Endothelial cell (in vitro differentiated cells): ENCODE data around the gene PRPF8. TPM values are rescaled to one million over a fixed set of nuclear protein-coding genes. Genes with fewer than 3 reads are reported as not detected.
A peak's percentile ranks its signal among the peaks of the same experiment; 100 is the strongest.

ENCODE experiments used
- DNase-seq: peaks from one replicate; pipeline ENCODE4 v3.0.0; 2021; ENCODE audit warnings: low spot score
- H3K27ac Mint-ChIP-seq: one replicate; pipeline ENCODE4 v1.8.0; 2021; ENCODE audit warnings: mixed read lengths, inconsistent platforms; ENCODE audit not compliant: unreplicated experiment
- H3K27me3 Mint-ChIP-seq: one replicate; pipeline ENCODE4 v1.8.0; 2021; ENCODE audit warnings: mild to moderate bottlenecking, moderate library complexity, mixed read lengths, inconsistent platforms; ENCODE audit not compliant: unreplicated experiment
- H3K36me3 Mint-ChIP-seq: one replicate; pipeline ENCODE4 v1.8.0; 2021; ENCODE audit warnings: mild to moderate bottlenecking, low read depth, mixed read lengths, inconsistent platforms; ENCODE audit not compliant: unreplicated experiment
- H3K4me1 Mint-ChIP-seq: one replicate; pipeline ENCODE4 v1.8.0; 2021; ENCODE audit warnings: mild to moderate bottlenecking, mixed read lengths, inconsistent platforms; ENCODE audit not compliant: unreplicated experiment
- H3K4me3 Mint-ChIP-seq: one replicate; pipeline ENCODE4 v1.8.0; 2021; ENCODE audit warnings: mild to moderate bottlenecking, mixed read lengths, inconsistent platforms; ENCODE audit not compliant: unreplicated experiment
- H3K9me3 Mint-ChIP-seq: one replicate; pipeline ENCODE4 v1.8.0; 2021; ENCODE audit warnings: mixed read lengths, inconsistent platforms; ENCODE audit not compliant: unreplicated experiment
- CTCF ChIP-seq: fragments of 200-600 bp; sonication (generic); IDR thresholded peaks from one replicate; pipeline ENCODE4 v1.5.0; 2021; ENCODE audit warnings: antibody characterized with exemption; ENCODE audit not compliant: unreplicated experiment
- total RNA-seq: library from RNA; stranded (reverse); fragmentation: NEBNext Ultra II Directional; extraction: Animal tissue kit (Norgen Biotek cat#: 25700); gene quantifications from one replicate; pipeline ENCODE4 v1.2.1, GENCODE V29; 2021; ENCODE audit not compliant: unreplicated experiment

PRPF8 gene
- total RNA-seq, 1 donor from 2014 or later = 295 TPM

- no peak for DNase-seq
- Mint-ChIP-seq H3K27ac (no peak overlapping the region), H3K27me3 (peaks cover 16% of the 10 kb centered on the region), H3K4me3 (peak overlapping the region; percentile 93), H3K4me1 (peaks cover 25% of the 10 kb centered on the region), H3K36me3 (peaks cover 17% of the 10 kb centered on the region), H3K9me3 (no peaks in the 10 kb centered on the region)
- no peak for TF ChIP-seq CTCF
Observed at GRCh38 chr17:1715803-1716075, 31.1 kb upstream of the PRPF8 start.

- H3K27me3 Mint-ChIP-seq = peaks cover 16% of the 10 kb centered on the region
- DNase-seq = peak; percentile 49
- H3K4me3 Mint-ChIP-seq = peak overlapping the region; percentile 93
- peak overlapping the region; percentile 36 for H3K27ac Mint-ChIP-seq
- no peak for TF ChIP-seq CTCF
- H3K4me1 Mint-ChIP-seq = peaks cover 26% of the 10 kb centered on the region
- no peaks in the 10 kb centered on the region for H3K9me3 Mint-ChIP-seq
- H3K36me3 Mint-ChIP-seq = peaks cover 17% of the 10 kb centered on the region
Observed at GRCh38 chr17:1714980-1715802, 30.5 kb upstream of the PRPF8 start.

GRCh38 chr17:1714427-1714979 is 29.8 kb upstream of the PRPF8 start:
- Mint-ChIP-seq H3K27ac (peak overlapping the region; percentile 70), H3K4me1 (peaks cover 26% of the 10 kb centered on the region), H3K4me3 (peak overlapping the region; percentile 93), H3K36me3 (peaks cover 17% of the 10 kb centered on the region), H3K9me3 (no peaks in the 10 kb centered on the region), H3K27me3 (peaks cover 14% of the 10 kb centered on the region)
- TF ChIP-seq CTCF = no peak
- peak; percentile 90 for DNase-seq

- peak overlapping the region; percentile 93 for H3K4me3 Mint-ChIP-seq
- H3K36me3 Mint-ChIP-seq = peaks cover 17% of the 10 kb centered on the region
- peaks cover 14% of the 10 kb centered on the region for H3K27me3 Mint-ChIP-seq
- H3K27ac Mint-ChIP-seq = peak overlapping the region; percentile 70
- peak; percentile 56 for DNase-seq
- H3K9me3 Mint-ChIP-seq = no peaks in the 10 kb centered on the region
- no peak for TF ChIP-seq CTCF
- H3K4me1 Mint-ChIP-seq = peaks cover 26% of the 10 kb centered on the region
Observed at GRCh38 chr17:1713878-1714426, 29.3 kb upstream of the PRPF8 start.
